GM19193 (cell line): ENCODE results near the gene TRAF3IP1.

Experiments used
- POLR2A ChIP-seq: IDR thresholded peaks from 4 replicates; pipeline ENCODE4 v1.6.1; 2011; ENCODE audit not compliant: insufficient read depth, insufficient read length; ENCODE audit errors: extremely low read depth

TRAF3IP1 gene

GRCh38 chr2:238321467-238321866, 1.1 kb downstream of the TRAF3IP1 start:
- TF ChIP-seq POLR2A, result no peak

GRCh38 chr2:238322001-238322411, 1.7 kb downstream of the TRAF3IP1 start:
- no peak for TF ChIP-seq POLR2A

GRCh38 chr2:238325694-238326093, 5.4 kb downstream of the TRAF3IP1 start:
- TF ChIP-seq POLR2A, result no peak

- TF ChIP-seq POLR2A, result no peak
Measured at GRCh38 chr2:238326801-238327365, 6.6 kb downstream of the TRAF3IP1 start.

GRCh38 chr2:238327751-238328150, 7.4 kb downstream of the TRAF3IP1 start:
- no peak for TF ChIP-seq POLR2A

- no peak for TF ChIP-seq POLR2A
Measured at GRCh38 chr2:238330391-238330790, 10.1 kb downstream of the TRAF3IP1 start.

GRCh38 chr2:238331916-238332315, 11.6 kb downstream of the TRAF3IP1 start:
- no peak for TF ChIP-seq POLR2A

- no peak for TF ChIP-seq POLR2A
Measured at GRCh38 chr2:238334885-238335284, 14.6 kb downstream of the TRAF3IP1 start.

- TF ChIP-seq POLR2A, result no peak
Measured at GRCh38 chr2:238336151-238336550, 15.8 kb downstream of the TRAF3IP1 start.

GRCh38 chr2:238336793-238337444, 16.6 kb downstream of the TRAF3IP1 start:
- no peak for TF ChIP-seq POLR2A

- TF ChIP-seq POLR2A, result no peak
Measured at GRCh38 chr2:238337846-238338245, 17.5 kb downstream of the TRAF3IP1 start.

GRCh38 chr2:238338710-238339394, 18.5 kb downstream of the TRAF3IP1 start:
- TF ChIP-seq POLR2A, result no peak

- TF ChIP-seq POLR2A, result no peak
Measured at GRCh38 chr2:238339395-238339780, 19.1 kb downstream of the TRAF3IP1 start.

- TF ChIP-seq POLR2A, result no peak
Measured at GRCh38 chr2:238339814-238340213, 19.5 kb downstream of the TRAF3IP1 start.

GRCh38 chr2:238341536-238341935, 21.2 kb downstream of the TRAF3IP1 start:
- no peak for TF ChIP-seq POLR2A

- TF ChIP-seq POLR2A, result no peak
Measured at GRCh38 chr2:238344035-238344434, 23.7 kb downstream of the TRAF3IP1 start.
